IPS-18a (cell line): ENCODE results near the gene ITIH5.
"Not testable (repeated sequence)": the region's sequence is repeated elsewhere in the genome, so short reads cannot be mapped to it uniquely, and the experiment has no call there.

Experiments
- H3K27ac ChIP-seq: one replicate; pipeline ENCODE4 v1.5.1; 2013; ENCODE audit warnings: low read length
- H3K27me3 ChIP-seq: one replicate; pipeline ENCODE4 v1.6.1; 2013; ENCODE audit warnings: mild to moderate bottlenecking, low read length; ENCODE audit not compliant: control insufficient read depth, insufficient read depth
- H3K36me3 ChIP-seq: one replicate; pipeline ENCODE4 v1.6.1; 2013; ENCODE audit warnings: low read depth, low read length; ENCODE audit not compliant: control insufficient read depth
- H3K4me1 ChIP-seq: one replicate; pipeline ENCODE4 v1.6.1; 2013; ENCODE audit warnings: low read depth, low read length; ENCODE audit not compliant: control insufficient read depth
- H3K4me3 ChIP-seq: one replicate; pipeline ENCODE4 v1.5.1; 2013; ENCODE audit warnings: low read length
- H3K9ac ChIP-seq: one replicate; pipeline ENCODE4 v1.6.1; 2013; ENCODE audit warnings: mild to moderate bottlenecking, low read length, moderate library complexity
- H3K9me3 ChIP-seq: one replicate; pipeline ENCODE4 v1.6.1; 2013; ENCODE audit warnings: low read depth, low read length; ENCODE audit not compliant: control insufficient read depth

The ITIH5 gene

DNA sequence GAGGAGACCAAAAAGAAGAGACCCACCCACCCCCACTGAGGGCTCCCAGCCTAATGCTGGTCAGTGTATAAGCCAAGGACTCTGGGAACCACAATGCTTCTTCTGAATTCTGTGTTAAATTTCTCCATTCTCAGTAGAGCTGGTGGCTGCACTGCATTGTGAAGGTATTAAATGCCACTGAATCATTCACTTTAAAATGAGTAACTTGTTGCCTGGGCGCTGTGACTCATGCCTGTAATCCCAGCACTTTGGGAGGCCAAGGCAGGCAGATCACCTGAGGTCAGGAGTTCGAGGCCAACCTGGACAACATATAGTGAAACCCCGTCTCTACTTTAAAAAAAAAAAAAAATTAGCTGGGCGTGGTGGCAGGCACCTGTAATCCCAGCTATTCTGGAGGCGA is 13.3 kb upstream of the ITIH5 start:
- H3K4me3 ChIP-seq, H3K27ac ChIP-seq, H3K36me3 ChIP-seq, H3K27me3 ChIP-seq, H3K9me3 ChIP-seq, H3K9ac ChIP-seq, H3K4me1 ChIP-seq: not testable (repeated sequence)

DNA sequence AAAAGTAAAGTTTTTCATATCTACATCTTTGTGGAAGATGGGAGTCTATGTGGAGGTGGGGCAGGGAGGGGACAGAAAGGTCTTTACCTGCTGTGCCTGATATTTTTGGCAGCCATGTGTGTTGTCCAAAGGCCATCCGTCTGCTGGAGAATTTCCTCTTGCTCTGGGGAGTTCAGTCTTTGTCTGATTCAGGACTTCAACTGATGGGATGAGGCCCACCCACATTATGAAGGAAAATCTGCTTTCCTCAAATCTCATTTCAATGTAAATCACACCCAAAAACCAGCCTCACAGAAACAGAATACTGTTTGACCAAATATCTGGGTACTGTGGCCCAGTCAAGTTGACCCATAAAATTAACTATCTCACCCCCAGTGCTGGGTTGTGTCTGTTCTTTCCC is 12.5 kb upstream of the ITIH5 start:
- H3K27ac ChIP-seq: no peak overlapping the region
- H3K27me3 ChIP-seq: no peaks in the 10 kb centered on the region
- H3K9ac ChIP-seq: no peak overlapping the region
- H3K36me3 ChIP-seq: no peaks in the 10 kb centered on the region
- H3K4me1 ChIP-seq: no peaks in the 10 kb centered on the region
- no peaks in the 10 kb centered on the region for H3K9me3 ChIP-seq
- H3K4me3 ChIP-seq: no peak overlapping the region

GRCh38 chr10:7672341-7673134 is 5.8 kb upstream of the ITIH5 start:
- peaks cover 19% of the 10 kb centered on the region for H3K27me3 ChIP-seq
- no peaks in the 10 kb centered on the region for H3K36me3 ChIP-seq
- H3K4me1 ChIP-seq: peaks cover 5% of the 10 kb centered on the region
- no peaks in the 10 kb centered on the region for H3K9me3 ChIP-seq
- no peak overlapping the region for H3K27ac ChIP-seq
- H3K4me3 ChIP-seq: no peak overlapping the region
- no peak overlapping the region for H3K9ac ChIP-seq

DNA sequence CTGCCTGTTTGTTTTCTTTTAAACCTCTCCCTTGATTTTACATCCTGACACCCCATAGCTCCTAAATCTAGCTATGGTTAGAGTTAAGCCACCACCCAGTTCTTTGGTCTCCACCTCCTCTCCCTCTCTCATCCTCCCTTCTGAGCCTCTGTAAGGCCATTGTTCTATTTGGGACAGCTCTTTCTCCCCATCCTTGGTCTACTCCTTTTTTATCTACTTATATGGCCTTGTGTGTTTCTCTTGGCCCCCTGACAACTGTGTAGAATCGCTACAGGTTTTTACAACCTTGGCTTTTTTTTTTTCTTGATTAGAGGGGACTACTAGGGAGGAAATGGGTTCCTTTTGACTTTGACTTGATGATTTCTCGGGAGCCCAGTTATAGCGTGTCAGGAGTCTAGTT is 3.4 kb upstream of the ITIH5 start:
- no peak overlapping the region for H3K9ac ChIP-seq
- peaks cover 14% of the 10 kb centered on the region for H3K4me1 ChIP-seq
- H3K9me3 ChIP-seq: no peaks in the 10 kb centered on the region
- no peak overlapping the region for H3K27ac ChIP-seq
- no peaks in the 10 kb centered on the region for H3K36me3 ChIP-seq
- H3K27me3 ChIP-seq: peaks cover 34% of the 10 kb centered on the region
- H3K4me3 ChIP-seq: no peak overlapping the region

DNA sequence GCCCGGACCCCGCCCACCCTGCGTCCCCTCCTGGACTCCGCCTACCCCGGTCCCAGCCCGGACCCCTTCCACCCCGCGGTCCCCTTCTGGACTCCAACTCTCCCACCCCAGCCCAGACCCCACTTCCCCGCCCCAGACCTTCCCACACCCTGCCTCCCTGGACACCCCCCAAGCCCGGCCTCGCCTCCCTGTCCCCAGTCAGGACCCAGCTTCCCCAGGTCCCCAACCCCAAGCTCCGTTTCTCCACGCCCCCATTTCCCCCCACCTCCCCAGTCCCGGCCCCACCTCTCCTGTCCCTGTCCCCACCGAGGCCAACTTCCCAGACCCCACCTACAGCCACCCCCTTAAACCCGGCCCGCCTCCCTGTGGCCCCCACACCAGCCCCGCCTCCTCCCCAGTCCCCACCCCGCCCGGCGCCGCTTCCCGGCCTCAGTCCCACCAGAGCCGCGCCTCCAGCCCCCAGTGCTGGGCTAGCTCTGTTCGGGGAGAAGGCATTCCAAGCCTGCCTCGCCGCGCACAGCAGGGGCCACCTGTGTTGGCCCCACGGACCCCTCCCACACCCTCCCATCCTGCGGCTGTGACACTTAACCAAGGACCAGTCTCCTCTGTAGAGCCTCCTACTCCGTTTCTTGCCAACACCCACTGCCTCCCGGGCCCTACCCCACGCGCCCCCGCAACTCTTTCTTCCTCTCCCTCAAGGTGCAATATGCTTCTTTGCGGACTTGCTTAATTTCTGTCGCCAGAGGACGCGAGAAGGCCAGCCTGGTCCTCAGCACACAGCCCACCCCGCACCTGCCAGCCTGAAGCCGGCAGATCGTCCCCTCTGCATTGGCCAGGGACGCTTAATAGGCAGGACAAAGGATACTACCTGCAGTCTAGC is 736 bp upstream of the ITIH5 start:
- no peak overlapping the region for H3K9ac ChIP-seq
- no peaks in the 10 kb centered on the region for H3K36me3 ChIP-seq
- peaks cover 43% of the 10 kb centered on the region for H3K27me3 ChIP-seq
- H3K4me3 ChIP-seq: peak overlapping the region; percentile 67
- no peak overlapping the region for H3K27ac ChIP-seq
- peaks cover 14% of the 10 kb centered on the region for H3K4me1 ChIP-seq
- H3K9me3 ChIP-seq: no peaks in the 10 kb centered on the region

DNA sequence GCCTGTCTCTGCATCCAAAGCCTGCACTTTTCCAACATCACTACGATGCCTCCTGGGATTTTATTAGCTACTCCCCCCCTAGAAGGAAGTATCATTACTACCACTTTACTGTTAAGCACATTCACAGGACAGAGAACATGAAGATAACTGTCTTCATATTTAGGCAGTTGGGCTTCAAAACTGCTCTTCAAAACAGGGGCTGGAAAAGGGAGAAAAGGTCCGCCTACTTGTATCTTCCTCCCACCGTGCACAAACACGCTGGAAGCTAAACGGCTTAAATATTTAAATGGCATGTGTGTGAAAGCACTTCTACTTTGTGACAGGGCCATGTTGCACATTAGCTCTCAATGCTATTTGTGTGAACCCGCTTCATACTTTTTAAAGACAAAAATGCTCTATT is 999 bp downstream of the ITIH5 start:
- no peaks in the 10 kb centered on the region for H3K9me3 ChIP-seq
- H3K27me3 ChIP-seq: peaks cover 43% of the 10 kb centered on the region
- H3K27ac ChIP-seq: no peak overlapping the region
- H3K9ac ChIP-seq: no peak overlapping the region
- H3K36me3 ChIP-seq: no peaks in the 10 kb centered on the region
- peaks cover 14% of the 10 kb centered on the region for H3K4me1 ChIP-seq
- peak overlapping the region; percentile 64 for H3K4me3 ChIP-seq

- Histone ChIP-seq H3K36me3 (no peaks in the 10 kb centered on the region), H3K27me3 (peaks cover 43% of the 10 kb centered on the region), H3K4me1 (peaks cover 14% of the 10 kb centered on the region), H3K9ac (no peak overlapping the region), H3K27ac (no peak overlapping the region), H3K9me3 (no peaks in the 10 kb centered on the region), H3K4me3 (no peak overlapping the region)
These were observed 2.1 kb downstream of the ITIH5 start for GRCh38 chr10:7664707-7665106.

GRCh38 chr10:7662522-7662921 is 4.2 kb downstream of the ITIH5 start:
- H3K9me3 ChIP-seq: no peaks in the 10 kb centered on the region
- no peak overlapping the region for H3K27ac ChIP-seq
- peaks cover 24% of the 10 kb centered on the region for H3K27me3 ChIP-seq
- no peak overlapping the region for H3K9ac ChIP-seq
- no peak overlapping the region for H3K4me3 ChIP-seq
- peaks cover 9% of the 10 kb centered on the region for H3K4me1 ChIP-seq
- no peaks in the 10 kb centered on the region for H3K36me3 ChIP-seq

GRCh38 chr10:7659560-7659959 is 7.2 kb downstream of the ITIH5 start:
- Histone ChIP-seq H3K36me3 (no peaks in the 10 kb centered on the region), H3K4me1 (no peaks in the 10 kb centered on the region)

DNA sequence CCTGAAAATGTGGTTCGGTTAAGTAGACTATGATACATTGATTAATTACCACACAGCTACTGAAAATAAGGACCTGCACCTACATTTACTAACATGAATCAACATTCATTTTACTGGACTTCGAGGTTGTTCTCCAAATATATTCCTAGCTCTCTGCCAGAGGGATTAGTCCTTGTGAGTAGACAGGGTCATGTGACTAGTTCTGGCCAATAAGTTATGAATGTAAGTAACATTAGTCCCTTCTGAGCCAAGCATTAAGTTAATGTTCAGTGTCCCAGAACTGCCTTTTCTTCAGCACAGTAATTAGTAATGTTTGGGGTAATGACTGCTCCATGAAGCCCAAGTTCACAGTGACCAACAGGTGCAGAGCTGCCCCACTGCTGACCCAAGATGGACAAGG is 9.2 kb downstream of the ITIH5 start:
- Histone ChIP-seq H3K36me3 (no peaks in the 10 kb centered on the region), H3K4me1 (no peaks in the 10 kb centered on the region), H3K27ac (no peak overlapping the region), H3K27me3 (no peaks in the 10 kb centered on the region), H3K9me3 (no peaks in the 10 kb centered on the region), H3K9ac (no peak overlapping the region), H3K4me3 (no peak overlapping the region)

More at GRCh38 chr10:7659560-7659959, 7.2 kb downstream of the ITIH5 start:
- Histone ChIP-seq H3K27me3 (peaks cover 3% of the 10 kb centered on the region), H3K4me3 (no peak overlapping the region), H3K9me3 (no peaks in the 10 kb centered on the region), H3K9ac (no peak overlapping the region), H3K27ac (no peak overlapping the region)

GRCh38 chr10:7657079-7657478 is 9.7 kb downstream of the ITIH5 start:
- H3K4me3 ChIP-seq: not testable (repeated sequence)

More at GRCh38 chr10:7657079-7657478, 9.7 kb downstream of the ITIH5 start:
- not testable (repeated sequence) for H3K9me3 ChIP-seq, H3K4me1 ChIP-seq, H3K27ac ChIP-seq, H3K9ac ChIP-seq, H3K36me3 ChIP-seq, H3K27me3 ChIP-seq
